Measurements from ENCODE around the gene LRRTM4.
"Not testable (repeated sequence)": the region's sequence is repeated elsewhere in the genome, so short reads cannot be mapped to it uniquely, and the experiment has no call there.

The LRRTM4 gene

GRCh38 chr2:77046339-77046738 is 475.8 kb downstream of the LRRTM4 start:
- DNase-seq = no peak

- DNase-seq = not testable (repeated sequence)
Measured at GRCh38 chr2:77045456-77045855, 476.7 kb downstream of the LRRTM4 start.

- DNase-seq = no peak
Measured at GRCh38 chr2:77034445-77034844, 487.7 kb downstream of the LRRTM4 start.

- not testable (repeated sequence) for DNase-seq
Measured at GRCh38 chr2:77029237-77029636, 492.9 kb downstream of the LRRTM4 start.

- DNase-seq = no peak
Measured at GRCh38 chr2:77028032-77028600, 494.1 kb downstream of the LRRTM4 start.

- no peak for DNase-seq
Measured at GRCh38 chr2:77025714-77026113, 496.5 kb downstream of the LRRTM4 start.

GRCh38 chr2:77021161-77021560 is 501.0 kb downstream of the LRRTM4 start:
- no peak for DNase-seq

- no peak for DNase-seq
Measured at GRCh38 chr2:77018219-77018618, 504.0 kb downstream of the LRRTM4 start.

GRCh38 chr2:77017355-77017745 is 504.8 kb downstream of the LRRTM4 start:
- no peak for DNase-seq

GRCh38 chr2:77016443-77017354 is 505.5 kb downstream of the LRRTM4 start:
- no peak for DNase-seq

GRCh38 chr2:77013953-77014352 is 508.2 kb downstream of the LRRTM4 start:
- no peak for DNase-seq

GRCh38 chr2:77013457-77013856 is 508.7 kb downstream of the LRRTM4 start:
- DNase-seq = no peak

- DNase-seq = no peak
Measured at GRCh38 chr2:77009307-77009706, 512.9 kb downstream of the LRRTM4 start.

GRCh38 chr2:77008853-77009252 is 513.3 kb downstream of the LRRTM4 start:
- DNase-seq = no peak

GRCh38 chr2:77007686-77008085 is 514.5 kb downstream of the LRRTM4 start:
- DNase-seq = no peak

- no peak for DNase-seq
Measured at GRCh38 chr2:77005522-77005921, 516.7 kb downstream of the LRRTM4 start.

- DNase-seq = no peak
Measured at GRCh38 chr2:77001895-77002294, 520.3 kb downstream of the LRRTM4 start.

- DNase-seq = no peak
Measured at GRCh38 chr2:76998704-76999103, 523.5 kb downstream of the LRRTM4 start.

- DNase-seq = no peak
Measured at GRCh38 chr2:76998152-76998551, 524.0 kb downstream of the LRRTM4 start.

- no peak for DNase-seq
Measured at GRCh38 chr2:76997296-76997695, 524.9 kb downstream of the LRRTM4 start.

GRCh38 chr2:76985387-76986136 is 536.6 kb downstream of the LRRTM4 start:
- no peak for DNase-seq

- DNase-seq = no peak
Measured at GRCh38 chr2:76984359-76984758, 537.8 kb downstream of the LRRTM4 start.

- no peak for DNase-seq
Measured at GRCh38 chr2:76980067-76980787, 541.9 kb downstream of the LRRTM4 start.

Measured in NCI-H1436 treated with DMSO at 0.1 percent for 48 hours (cell line).